ENCODE measurements around the gene RASA4B.
"Not testable (repeated sequence)": the region's sequence is repeated elsewhere in the genome, so short reads cannot be mapped to it uniquely, and the experiment has no call there.

RASA4B gene

GRCh38 chr7:102517550-102518147 is at the start of gene RASA4B:
Gene RASA4B (minus strand): TSS chr7:102517777. CDS start chr7:102517710, 67 bp downstream.
- DNase-seq = not testable (repeated sequence)

- DNase-seq = not testable (repeated sequence)
Observed at GRCh38 chr7:102550808-102551422, 33.3 kb upstream of the RASA4B start, which contains the start of gene SPDYE2. Gene SPDYE2 (plus strand): TSS chr7:102551226. CDS start chr7:102553256, 2,030 bp downstream.

DNA sequence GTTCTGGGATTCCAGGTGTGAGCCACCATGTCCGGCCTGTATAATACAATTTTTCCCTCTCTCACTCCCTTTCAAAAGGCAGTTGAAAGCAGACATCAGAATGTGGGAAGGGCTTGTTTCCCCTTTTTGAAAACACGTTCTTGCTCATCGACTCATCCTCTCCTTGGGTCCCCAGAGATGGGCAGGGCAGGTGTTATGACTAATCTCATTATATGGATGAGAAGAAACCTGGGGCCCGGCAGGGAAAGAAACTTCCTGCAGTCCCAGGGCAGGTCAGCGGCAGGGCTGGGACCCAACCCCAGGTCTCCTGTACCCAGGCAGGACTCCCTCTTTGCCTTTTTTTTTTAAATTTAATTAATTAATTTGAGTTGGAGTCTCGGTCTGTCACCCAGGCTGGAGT is 28.8 kb upstream of the RASA4B start:
- DNase-seq = not testable (repeated sequence)

- not testable (repeated sequence) for DNase-seq
Observed at GRCh38 chr7:102545288-102545687, 27.7 kb upstream of the RASA4B start.

GRCh38 chr7:102544372-102544771 is 26.8 kb upstream of the RASA4B start:
- not testable (repeated sequence) for DNase-seq

DNA sequence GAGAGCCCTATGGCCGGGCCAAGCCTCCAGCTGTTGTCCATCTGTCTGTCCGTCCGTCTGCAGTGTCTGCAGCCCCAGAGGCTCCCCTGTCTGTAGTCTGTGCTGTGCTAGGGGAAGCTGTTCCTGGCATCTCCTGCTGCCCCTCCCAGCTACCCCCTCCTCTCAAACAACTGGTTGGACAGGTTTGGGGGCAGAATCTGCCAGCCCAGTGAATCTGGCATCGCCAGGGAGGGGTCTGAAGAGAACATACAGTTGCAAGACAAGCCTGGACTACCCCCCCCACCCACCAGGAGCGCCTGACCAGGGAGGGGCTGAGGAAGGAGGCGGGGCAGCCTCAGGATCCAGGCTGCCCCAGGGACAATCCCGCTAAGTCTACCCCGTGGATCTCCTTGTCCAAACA is 26.0 kb upstream of the RASA4B start, which contains the start of gene UPK3BL2:
Gene UPK3BL2 (minus strand): TSS at position 101 of the 400 bp plus-strand sequence. CDS start 60 bp downstream, at position 41.
- not testable (repeated sequence) for DNase-seq

DNA sequence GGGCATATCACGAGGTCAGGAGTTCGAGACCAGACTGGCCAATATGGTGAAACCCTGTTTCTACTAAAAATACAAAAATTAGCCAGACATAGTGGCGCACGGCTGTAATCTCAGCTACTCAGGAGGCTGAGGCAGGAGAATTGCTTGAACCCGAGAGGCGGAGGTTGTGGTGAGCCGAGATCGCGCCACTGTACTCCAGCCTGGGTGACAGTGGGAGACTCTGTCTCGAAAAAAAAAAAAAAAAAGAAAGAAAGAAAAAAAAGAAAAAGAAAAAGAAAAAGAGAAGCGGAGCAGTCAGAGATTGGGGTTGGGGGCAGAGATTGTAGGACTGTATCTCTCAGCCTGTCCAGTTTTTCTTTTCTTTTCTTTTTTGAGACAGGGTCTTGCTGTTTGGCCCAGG is 25.2 kb upstream of the RASA4B start:
- DNase-seq = not testable (repeated sequence)

- DNase-seq = not testable (repeated sequence)
Observed at GRCh38 chr7:102542083-102542482, 24.5 kb upstream of the RASA4B start.

DNA sequence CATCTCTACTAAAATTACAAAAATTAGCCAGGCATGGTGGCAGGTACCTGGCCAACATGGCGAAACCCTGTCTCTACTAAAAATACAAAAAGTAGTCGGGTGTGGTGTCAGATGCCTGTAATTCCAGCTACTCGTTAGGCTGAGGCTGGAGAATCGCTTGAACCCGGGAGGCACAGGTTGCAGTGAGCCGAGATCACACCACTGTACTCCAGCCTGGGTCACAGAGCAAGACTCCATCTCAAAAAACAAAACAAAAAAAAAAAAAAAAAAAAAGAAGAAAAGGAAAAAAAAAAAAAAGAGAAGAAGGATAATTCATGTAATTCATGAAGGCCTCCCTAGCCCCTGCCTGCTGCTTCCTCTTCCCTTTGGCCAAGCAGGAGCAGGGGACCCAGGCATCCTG is 23.0 kb upstream of the RASA4B start:
- not testable (repeated sequence) for DNase-seq

DNA sequence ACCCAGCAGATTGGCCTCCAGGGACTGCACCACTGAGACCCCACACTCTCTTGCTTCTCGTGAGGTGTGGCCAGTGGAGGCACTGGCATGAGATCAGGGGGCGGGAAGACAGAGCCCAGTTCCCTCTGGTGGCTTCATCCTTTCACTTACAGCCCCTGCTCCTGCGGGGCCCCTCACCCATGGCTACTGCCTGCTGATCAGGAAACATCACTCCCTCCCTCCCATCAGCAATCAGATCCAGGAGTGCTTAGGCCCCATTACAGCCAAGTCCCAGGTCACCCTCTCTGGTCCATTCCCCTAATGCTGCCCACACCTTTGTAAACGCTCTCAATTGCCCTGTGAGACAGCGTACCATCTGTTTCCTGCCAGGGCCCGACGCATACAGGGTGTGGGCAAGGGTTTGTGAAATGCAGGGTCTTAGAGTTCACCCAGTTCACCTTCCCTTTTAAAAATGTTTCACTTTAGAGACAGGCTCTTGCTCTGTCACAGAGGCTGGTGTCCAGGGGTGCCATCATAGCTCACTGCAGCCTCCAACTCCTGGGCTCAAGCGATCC is 17.6 kb upstream of the RASA4B start:
- not testable (repeated sequence) for DNase-seq

DNA sequence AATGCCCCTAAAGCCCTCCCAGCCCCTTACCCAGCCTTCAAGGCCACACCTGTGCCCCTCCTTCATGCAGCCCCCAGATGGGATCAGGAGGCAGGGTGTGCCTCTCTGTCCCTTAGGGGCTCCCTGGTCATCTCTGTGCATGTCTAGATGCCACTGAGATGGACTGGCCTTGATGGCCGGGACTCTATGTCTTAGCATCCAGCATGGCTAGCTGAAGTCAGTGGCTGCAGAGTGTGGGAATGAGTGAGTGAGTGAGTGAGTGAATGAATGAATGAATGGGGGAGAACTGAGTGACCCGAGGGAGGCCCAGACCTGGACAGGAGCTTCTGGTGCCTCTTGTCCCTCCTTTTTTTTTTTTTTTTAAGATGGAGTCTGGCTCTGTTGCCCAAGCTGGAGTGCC is 14.6 kb upstream of the RASA4B start:
- not testable (repeated sequence) for DNase-seq

GRCh38 chr7:102531583-102531982 is 14.0 kb upstream of the RASA4B start:
- not testable (repeated sequence) for DNase-seq

GRCh38 chr7:102527822-102528793 is 10.5 kb upstream of the RASA4B start:
- not testable (repeated sequence) for DNase-seq

DNA sequence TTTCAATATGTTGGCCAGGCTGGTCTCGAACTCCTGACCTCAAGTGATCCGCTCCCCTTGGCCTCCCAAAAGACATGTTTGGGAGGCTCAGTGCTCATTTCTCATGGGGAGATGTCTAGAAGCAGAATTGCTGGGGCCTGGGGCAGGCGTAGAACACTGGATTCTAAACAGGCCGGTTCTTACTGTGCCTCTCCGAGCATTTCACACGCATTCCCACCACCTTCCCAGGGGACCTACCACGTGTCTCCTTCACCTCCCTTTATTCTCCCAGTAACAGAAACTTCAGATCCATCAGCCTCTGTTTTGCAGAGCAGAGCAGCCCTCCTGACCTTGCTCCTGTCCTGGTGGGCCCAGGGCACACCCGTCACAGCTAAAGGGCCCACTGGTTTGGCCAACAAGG is 9.6 kb upstream of the RASA4B start:
- DNase-seq = not testable (repeated sequence)

DNA sequence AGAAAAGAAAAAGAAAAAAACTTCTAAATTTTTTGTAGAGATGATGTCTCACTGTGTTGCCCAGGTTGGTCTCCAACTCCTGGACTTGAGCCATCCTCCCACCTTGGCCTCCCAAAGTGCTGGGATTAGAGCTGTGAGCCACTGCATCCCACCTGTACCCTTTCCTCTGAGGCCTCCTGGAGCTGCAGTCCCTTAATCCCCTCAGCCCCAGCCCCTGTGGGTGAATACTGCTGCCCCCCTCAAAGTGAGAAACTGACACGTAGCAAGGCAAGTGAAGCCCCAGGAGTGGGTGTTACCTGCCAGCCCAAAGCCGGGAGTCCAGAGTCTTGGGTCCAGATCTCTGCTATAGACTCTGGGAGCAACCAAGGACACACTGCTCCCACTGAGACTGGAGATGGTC is 7.2 kb upstream of the RASA4B start:
- not testable (repeated sequence) for DNase-seq

GRCh38 chr7:102520797-102521196 is 3.2 kb upstream of the RASA4B start:
- not testable (repeated sequence) for DNase-seq

DNA sequence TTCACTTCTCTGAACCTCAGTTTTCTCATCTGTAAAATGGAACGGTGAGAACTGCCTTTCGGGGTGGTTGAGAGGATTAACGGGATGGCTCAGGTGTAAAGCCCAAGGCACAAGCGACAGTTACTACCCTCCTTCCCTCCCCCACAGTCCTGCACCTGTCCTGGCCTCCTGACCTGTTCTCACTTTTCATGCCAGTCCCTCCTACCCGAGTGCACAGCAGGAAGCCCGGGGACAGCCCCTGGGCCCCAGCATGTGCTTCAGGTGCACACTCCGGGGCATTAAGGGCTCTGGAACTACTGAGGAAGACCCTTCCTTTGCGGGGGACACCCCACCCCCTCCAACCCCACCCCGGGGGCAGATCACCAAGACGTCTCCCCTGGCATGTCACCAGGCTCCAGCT is 626 bp downstream of the RASA4B start:
- DNase-seq = not testable (repeated sequence)

- DNase-seq = not testable (repeated sequence)
Observed at GRCh38 chr7:102515889-102516288, 1.7 kb downstream of the RASA4B start.

DNA sequence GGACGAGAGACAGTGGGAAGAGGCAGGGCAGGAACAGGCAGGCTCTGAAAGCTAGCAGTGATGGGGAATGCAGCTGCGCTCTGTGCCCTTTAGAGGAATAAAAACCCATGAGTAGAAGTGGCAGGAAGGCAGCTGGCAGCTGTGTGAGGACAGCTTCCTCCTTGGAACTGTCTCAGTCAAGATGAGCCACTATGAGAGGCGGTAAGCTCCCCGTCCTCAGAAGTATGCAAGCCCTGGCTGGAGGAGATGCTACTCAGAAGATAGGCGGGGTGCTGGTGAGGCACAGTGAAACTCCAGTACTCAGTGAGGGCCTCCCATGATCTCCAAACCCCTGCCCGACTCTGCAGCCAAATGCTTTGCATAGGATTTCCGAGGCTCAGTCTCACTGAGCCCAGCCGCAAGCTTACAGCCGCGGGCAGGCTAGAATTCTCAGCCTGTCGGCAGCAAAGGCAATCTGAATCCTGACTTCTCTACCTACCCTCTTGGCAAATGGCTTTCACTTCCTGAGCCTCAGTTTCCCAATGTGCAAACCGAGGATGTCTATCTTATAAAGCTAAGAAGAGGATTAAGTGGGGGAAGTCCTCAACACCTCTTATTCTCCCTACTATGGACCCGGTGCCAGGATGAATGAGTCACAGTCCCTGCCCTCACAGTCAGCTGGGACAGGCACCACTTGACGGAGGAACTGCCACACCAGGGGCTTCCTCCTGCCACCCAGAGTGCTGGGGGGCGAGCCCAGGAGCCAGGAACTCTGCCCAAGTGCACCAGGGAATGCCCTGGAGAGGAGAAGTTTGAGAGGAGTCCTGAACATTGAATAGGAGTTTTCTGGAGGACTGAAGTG is 2.5 kb downstream of the RASA4B start:
- DNase-seq = not testable (repeated sequence)

DNA sequence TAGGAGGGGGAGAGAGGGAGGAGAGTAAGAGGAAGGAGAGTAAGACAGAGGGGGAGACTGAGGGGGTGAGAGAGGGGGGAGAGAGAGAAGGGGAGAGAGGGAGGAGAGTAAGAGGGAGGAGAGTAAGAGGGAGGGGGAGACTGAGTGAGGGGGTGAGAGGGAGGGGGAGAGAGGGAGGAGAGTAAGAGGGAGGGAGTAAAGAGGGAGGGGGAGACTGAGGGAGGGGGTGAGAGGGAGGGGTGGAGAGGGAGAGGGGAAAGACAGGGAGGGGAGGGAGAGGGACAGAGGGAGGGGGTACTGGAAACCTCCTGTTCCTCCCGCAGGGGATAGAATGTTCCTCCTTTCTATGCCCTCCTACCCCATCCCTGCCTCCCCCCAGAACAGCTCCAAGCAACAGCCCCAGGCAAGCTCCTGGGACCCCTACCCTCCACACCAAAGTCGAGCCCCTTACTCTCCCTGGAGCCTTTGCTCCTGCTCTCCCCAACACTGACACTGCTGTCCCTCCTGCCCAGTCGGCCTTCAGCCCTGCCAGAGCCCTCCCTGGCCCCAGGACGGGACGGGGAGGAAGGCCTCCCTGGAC is 4.8 kb downstream of the RASA4B start:
- DNase-seq = not testable (repeated sequence)

DNA sequence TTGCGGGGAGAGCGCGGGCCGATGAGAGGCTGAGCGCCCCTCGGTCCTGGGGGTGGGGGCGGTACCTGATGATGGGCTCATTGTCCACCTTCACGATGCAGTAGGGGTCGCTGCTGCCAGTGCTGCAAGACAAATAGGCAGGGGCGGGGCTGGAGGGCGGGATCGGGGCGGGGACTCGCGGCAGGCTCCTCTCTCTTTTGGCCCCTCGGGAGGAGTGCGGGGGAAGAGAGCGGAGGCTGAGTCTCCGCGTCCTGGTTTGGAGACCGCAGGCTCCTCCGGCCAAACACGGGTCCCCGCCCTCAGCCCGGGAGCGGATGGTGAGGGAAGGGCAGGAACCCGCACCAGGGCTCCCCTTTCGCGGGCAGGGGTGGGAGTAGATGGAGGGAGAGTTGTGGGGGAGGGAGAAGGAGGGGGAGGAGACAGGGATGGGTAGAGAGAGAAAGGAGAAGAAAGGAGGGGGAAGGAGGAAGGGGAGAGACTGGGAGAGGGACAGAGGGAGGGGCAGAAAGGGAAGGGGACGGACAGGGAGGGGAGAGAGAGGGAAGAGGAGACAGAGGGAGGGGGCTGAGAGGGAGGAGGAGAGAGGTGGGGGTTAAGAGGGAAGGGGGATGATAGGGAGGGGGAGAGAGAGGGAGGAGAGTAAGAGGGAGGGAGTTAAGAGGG is 5.6 kb downstream of the RASA4B start:
- not testable (repeated sequence) for DNase-seq
